HuH-7.5 (cell line): Measurements from ENCODE around the gene DCX.
"Not testable (repeated sequence)": the region's sequence is repeated elsewhere in the genome, so short reads cannot be mapped to it uniquely, and the experiment has no call there.

ENCODE experiments used
- DNase-seq: peaks from one replicate; pipeline ENCODE4 v3.0.0; 2011; ENCODE audit warnings: low spot score

The DCX gene

DNA sequence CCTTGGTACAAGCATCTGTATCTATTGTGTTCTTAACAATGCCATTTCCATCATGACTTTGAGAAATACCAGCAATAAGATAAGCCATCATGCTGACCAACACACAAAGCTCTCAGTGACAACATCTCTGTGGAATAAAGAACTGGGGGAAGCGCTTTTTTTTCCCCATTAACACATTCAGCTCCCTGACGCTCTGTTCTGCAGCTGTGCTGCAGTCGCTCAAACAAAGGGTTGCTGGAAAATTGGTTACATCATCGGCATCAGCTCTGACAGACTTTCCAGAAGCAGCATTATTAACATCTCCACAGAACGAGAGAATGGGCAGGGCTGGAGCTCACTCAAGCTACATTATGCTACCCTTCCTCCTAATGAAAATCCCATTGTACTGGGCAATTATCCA, 39.9 kb downstream of the DCX start:
- no peak for DNase-seq

DNA sequence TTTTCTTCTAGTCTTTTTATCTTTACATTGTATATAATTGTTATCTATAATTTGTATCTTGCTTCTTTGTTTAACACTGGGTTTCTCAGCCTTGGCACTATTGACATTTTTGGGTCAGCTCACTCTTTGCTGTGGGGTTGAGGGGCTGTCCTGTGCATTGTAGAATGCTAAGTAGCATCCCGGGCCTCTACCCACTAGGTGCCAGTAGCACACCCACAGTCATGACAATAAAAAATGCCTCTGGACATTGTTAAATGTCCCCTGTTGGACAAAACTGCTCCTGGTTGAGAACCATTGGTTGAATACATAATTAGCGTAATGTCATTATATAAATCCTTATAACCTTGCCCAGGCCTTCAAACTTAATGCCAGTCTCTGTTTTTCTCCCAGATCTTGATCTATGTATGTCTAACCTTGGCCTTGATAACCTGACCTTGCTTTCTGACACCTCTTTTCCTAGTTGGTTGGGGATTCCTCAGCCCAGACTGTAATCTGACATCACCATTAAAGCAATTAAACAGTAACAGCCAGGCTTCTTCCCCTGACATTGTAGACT, 46.1 kb downstream of the DCX start:
- no peak for DNase-seq

GRCh38 chrX:111363741-111364140, 48.3 kb downstream of the DCX start:
- no peak for DNase-seq

GRCh38 chrX:111361751-111362150, 50.2 kb downstream of the DCX start:
- no peak for DNase-seq

- DNase-seq = no peak
Observed at GRCh38 chrX:111360839-111361238, 51.2 kb downstream of the DCX start.

GRCh38 chrX:111355523-111356115, 56.4 kb downstream of the DCX start:
- DNase-seq = no peak

GRCh38 chrX:111354496-111354895, 57.5 kb downstream of the DCX start:
- no peak for DNase-seq

DNA sequence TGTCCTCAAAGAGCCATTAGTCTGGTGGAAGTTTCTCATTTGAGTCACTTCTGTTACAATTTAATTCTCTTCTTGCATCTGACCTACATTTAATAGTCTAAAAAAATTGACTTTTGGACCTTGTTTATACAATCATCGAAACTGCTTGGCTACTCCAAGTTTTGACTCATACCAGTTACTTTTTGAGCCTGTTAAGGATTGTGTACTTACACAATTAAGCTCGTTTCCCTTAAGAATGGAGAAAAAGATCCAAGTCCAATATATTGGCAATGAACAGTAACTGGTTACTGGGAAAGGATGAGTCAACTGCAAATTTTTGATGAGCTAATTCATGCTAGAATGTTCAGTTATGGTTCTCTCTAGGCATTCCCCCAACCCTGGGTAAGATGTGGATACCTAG, 58.2 kb downstream of the DCX start:
- DNase-seq = no peak

DNA sequence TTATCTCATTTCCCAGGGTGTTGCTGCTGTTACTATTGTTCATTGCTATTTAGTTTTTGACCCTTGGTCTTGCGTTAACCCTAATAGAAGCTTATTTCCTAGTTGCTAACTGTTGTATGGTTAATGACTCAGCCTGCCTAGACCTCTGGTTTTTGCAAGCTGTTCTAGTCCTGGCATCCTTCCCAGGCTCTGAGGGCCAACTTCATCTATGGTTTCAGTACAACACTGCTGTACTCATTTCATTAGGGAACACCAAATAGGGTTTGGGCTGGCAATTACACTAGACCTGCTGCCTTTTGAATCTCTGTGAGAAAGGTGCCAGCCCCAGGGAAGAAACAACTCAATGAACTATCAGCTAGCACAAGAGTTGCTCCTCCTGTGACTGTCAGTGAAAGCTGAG, 59.6 kb downstream of the DCX start:
- no peak for DNase-seq

- DNase-seq = no peak
Observed at GRCh38 chrX:111349934-111350333, 62.1 kb downstream of the DCX start.

- no peak for DNase-seq
Observed at GRCh38 chrX:111349101-111349500, 62.9 kb downstream of the DCX start.

GRCh38 chrX:111348429-111348828, 63.6 kb downstream of the DCX start:
- no peak for DNase-seq

DNA sequence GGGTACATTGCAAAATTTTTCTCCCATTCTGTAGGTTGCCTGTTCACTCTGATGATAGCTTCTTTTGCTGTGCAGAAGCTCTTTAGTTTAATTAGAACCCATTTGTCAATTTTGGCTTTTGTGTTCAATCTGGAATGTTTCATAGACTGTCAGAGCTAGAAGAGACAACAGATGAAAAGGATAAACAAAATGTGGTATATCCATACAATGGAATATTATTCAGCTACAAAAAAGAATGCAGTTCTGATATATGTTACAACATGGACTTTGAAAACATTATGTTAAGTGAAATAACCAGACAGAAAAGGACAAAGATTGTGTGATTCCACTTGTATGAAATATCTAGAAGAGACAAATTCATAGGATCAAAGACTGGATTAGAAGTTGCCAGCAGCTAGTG, 65.8 kb downstream of the DCX start:
- DNase-seq = not testable (repeated sequence)

DNA sequence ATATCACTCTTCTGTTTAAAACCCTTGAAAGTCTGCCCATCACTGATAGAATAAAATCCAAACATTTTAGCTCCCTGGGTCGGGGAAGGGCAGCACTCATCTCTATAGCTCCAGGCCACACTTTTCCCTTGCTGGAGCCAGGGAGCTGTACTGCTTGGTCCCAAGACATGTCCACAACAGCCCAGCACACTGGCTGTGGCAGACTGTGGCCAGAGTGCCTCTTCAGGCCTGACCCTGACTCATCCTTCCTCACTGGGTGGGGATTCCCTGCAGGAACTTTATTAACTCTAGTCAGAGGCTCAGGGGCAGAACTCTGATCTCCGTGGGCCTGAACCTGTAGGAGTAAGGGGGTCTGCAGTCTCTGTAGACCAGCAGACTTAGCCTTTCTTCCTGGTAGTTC, 71.9 kb downstream of the DCX start:
- no peak for DNase-seq

DNA sequence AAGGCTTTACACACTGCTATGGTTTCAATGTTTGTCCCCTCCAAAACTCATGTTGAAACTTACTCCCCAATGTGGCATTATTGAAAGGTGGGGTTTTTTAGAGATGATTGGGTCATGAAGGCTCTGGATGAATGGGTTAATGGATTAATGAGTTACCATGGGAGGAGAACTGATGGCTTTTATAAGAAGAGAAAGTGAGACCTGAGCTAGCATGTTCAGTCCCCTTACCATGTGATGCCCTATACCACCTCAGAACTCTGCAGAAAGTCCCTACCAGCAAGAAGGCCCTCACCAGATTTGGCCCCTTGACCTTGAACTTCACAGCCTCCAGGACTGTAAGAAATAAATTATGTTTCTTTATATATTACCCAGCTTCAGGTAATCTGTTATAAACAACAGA, 72.8 kb downstream of the DCX start:
- no peak for DNase-seq

- DNase-seq = no peak
Observed at GRCh38 chrX:111338095-111338698, 73.8 kb downstream of the DCX start.

GRCh38 chrX:111337067-111337637, 74.8 kb downstream of the DCX start:
- DNase-seq = no peak

DNA sequence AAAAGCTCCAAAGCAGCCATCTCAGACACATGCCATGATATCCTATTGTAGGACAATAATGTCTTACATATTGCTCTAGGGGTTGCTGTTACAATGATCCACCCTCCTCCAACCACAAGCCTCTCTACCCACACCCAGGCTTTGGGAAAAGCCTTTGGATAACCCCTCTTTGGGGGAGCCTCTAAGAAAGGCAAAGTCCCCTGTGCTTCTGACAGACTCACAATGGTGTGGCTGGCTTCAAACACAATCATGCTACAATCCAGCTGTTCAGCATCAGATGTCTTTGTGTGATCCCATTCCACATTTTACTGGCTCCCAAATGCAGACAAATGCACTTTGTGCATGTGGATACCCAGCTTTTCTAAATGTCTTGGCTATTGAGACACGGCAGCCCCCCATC, 75.9 kb downstream of the DCX start:
- DNase-seq = no peak

- no peak for DNase-seq
Observed at GRCh38 chrX:111329370-111329769, 82.6 kb downstream of the DCX start.

DNA sequence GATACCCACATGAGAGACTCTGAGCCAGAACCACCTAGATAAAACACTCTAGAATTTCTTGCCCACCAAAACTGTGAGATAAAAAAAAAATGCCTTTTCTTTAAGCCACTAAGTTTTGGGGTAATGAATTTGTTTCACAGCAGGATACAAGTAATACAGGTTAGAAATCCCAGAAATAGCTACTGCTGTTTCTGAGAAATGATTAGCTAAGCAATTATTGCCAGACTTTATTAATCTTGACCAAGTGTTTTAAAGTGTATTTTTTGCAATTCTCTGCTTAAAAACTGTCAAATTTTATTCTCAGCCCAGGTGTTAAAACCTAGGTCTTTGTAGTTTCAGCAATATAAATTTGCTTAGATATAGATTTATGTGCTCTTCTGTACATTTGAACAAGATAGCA, 83.1 kb downstream of the DCX start:
- DNase-seq = no peak

GRCh38 chrX:111322231-111322855, 89.6 kb downstream of the DCX start:
- DNase-seq = no peak

DNA sequence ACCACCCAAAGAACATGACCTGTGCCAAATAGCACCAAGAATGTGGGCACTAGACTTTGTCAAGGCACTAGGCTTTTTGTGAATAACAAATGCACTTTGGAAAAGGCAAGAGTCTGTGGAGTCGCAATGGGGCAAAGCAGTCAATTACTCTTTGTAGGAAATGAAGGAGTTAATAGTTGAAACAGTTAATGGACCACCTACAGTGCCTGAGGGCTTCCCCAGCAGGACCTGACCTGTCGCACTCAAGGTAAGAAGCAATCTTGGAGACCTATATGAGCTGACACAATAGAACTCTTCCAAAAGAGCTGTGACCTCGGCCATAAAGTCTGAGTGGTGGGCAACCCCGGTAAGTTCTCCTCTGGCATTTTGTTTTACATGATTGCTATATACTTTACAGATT, 92.5 kb downstream of the DCX start:
- DNase-seq = no peak

DNA sequence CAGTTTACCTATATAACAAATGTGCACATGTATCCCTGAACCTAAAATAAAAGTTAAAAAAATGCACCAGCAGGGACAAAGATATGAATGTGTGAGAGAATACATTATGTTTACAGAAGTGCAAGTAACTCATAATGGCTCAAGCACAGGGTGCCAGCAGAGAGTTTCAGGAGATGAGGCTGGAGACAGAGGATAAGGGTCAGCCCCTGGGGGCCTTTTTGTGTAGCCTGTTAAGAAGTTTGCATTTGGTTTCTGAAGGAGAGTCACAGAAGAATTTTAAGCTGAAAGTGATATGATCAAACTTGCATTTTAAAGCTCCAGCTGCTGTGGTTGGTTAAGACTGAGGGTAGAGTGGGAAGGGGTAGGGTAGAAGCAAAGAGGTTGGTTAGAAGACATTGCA, 93.1 kb downstream of the DCX start:
- DNase-seq = no peak
